Adrenal gland (tissue), 12 donors: ENCODE measurements around the gene GPNMB. TPM values are rescaled to one million over a fixed set of nuclear protein-coding genes. Genes with fewer than 3 reads are reported as not detected.

Experiments used
- DNase-seq, 7 donors: peaks; one replicate each; pipeline ENCODE4 v3.0.0-alpha.2; 2019 to 2020
- H3K27ac ChIP-seq, 5 donors: fragments of 200-600 bp; sonication (generic) in 4 of 5; 1 replicate in 3 of 5; 2 replicates in 2 of 5; pipeline versions ENCODE4 v1.5.1 to v1.8.0; 2016 to 2020; ENCODE audit warnings: mild to moderate bottlenecking in 1 of 5
- H3K27me3 ChIP-seq: fragments of 200-600 bp; 2 replicates; pipeline ENCODE4 v1.8.0; 2021
- H3K36me3 ChIP-seq, 2 donors: fragments of 200-600 bp; replicated peaks in 1 of 2; 1 replicate in 1 of 2; 2 replicates in 1 of 2; pipeline versions ENCODE4 v1.5.1 to v1.8.0; 2018 to 2022
- H3K4me1 ChIP-seq, 2 donors: fragments of 200-600 bp; replicated peaks in 1 of 2; 1 replicate in 1 of 2; 2 replicates in 1 of 2; pipeline versions ENCODE4 v1.5.1 to v1.8.0; 2018 to 2021
- H3K4me3 ChIP-seq, 4 donors: fragments of 200-600 bp; sonication (generic) in 3 of 4; one replicate each; pipeline ENCODE4 v1.5.1; 2016 to 2018
- H3K9me3 ChIP-seq, 3 donors: fragments of 200-600 bp; sonication (generic) in 1 of 3; replicated peaks in 1 of 3; 1 replicate in 2 of 3; 2 replicates in 1 of 3; pipeline versions ENCODE4 v1.5.1 to v1.8.0; 2016 to 2021
- POLR2A ChIP-seq, 2 donors: fragments of 450-650 bp; IDR thresholded peaks; one replicate each; pipeline ENCODE4 v1.6.1; 2017; ENCODE audit warnings: antibody characterized with exemption in 2 of 2, mild to moderate bottlenecking in 2 of 2, moderate library complexity in 1 of 2
- WGBS, 4 donors: extraction: QIAGEN DNeasy Blood & Tissue Kit in 2 of 4; methylation state at CpG; one replicate each; pipeline versions ENCODE4 v1.1.5 to v1.1.7; 2013 to 2017; 5-methylcytosine and 5-hydroxymethylcytosine counted together
- intact Hi-C, 2 donors: fragments of 100-400 bp; cut with DNase I; formaldehyde crosslinking; loops; one replicate each; pipeline versions ENCODE4 v1.14.1 to v1.15.0; 2022 to 2023
- polyA plus RNA-seq, 3 donors: library from polyadenylated mRNA; stranded (reverse); fragments of 200-250 nt in 2 of 3; fragments of 350-450 nt in 1 of 3; fragmentation: Illumina TruSeq in 1 of 3; extraction: RNeasy Lipid Tissue Mini Kit (QIAGEN cat#74804) in 1 of 3; gene quantifications; one replicate each; pipeline ENCODE4 v1.2.3, GENCODE V29; 2013 to 2014
- total RNA-seq, 9 donors: library from RNA; depleted of rRNA in 4 of 9; stranded (reverse); fragments of >200 nt in 4 of 9; fragments of 120-200 nt in 1 of 9; fragmentation: NEBNext Ultra II Directional in 1 of 9; extraction: Animal tissue kit (Norgen Biotek cat#: 25700) in 1 of 9; gene quantifications; one replicate each; pipeline versions ENCODE4 v1.1.0 to v1.2.4, GENCODE V29; 2013 to 2023
- TF ChIP-seq, protein P1 (sequence below), 6 experiments: fragments of 450-650 bp in 4 of 6; fragments of 200-600 bp in 2 of 6; sonication (generic) in 1 of 6; IDR thresholded peaks; 1 replicate in 5 of 6; 2 replicates in 1 of 6; pipeline versions ENCODE4 v1.5.1 to v1.8.0; 2016 to 2021; ENCODE audit warnings: antibody characterized with exemption in 6 of 6, mild to moderate bottlenecking in 2 of 6, moderate library complexity in 1 of 6
- donor health status: healthy with polysubstance abuse.
- donor health status: Bipolar disorder and iron deficiency.
- donor health status: DM: yes; HTN: yes; CAD: no.
- donor health status: DM: no; HTN: no; CAD: no.
- donor health status: DM: no; HTN: no; CAD: no.
- donor health status: DM: yes; HTN: yes; CAD: no.

GPNMB gene
- total and polyA plus RNA-seq, 12 donors: 14.0 to 92.3 (median 35.1) TPM

DNA sequence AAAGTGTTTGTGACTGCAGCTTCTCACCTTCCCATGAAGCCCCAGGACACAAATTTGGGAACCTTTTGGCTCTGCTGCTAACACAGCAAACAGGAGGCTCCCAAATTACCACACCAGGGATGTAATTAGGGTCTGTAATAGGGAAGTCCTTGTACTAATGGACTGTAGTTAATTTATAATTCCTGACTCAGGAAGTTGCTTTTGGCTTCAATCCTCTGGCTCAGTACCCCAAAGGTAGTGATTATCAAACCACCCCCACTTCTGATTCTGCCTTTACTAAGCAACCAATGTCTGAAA is 48.8 kb downstream of the GPNMB start:
- TF ChIP-seq POLR2A (IDR thresholded peaks at IDR 0.05): no peak
- TF ChIP-seq, protein P1, sequence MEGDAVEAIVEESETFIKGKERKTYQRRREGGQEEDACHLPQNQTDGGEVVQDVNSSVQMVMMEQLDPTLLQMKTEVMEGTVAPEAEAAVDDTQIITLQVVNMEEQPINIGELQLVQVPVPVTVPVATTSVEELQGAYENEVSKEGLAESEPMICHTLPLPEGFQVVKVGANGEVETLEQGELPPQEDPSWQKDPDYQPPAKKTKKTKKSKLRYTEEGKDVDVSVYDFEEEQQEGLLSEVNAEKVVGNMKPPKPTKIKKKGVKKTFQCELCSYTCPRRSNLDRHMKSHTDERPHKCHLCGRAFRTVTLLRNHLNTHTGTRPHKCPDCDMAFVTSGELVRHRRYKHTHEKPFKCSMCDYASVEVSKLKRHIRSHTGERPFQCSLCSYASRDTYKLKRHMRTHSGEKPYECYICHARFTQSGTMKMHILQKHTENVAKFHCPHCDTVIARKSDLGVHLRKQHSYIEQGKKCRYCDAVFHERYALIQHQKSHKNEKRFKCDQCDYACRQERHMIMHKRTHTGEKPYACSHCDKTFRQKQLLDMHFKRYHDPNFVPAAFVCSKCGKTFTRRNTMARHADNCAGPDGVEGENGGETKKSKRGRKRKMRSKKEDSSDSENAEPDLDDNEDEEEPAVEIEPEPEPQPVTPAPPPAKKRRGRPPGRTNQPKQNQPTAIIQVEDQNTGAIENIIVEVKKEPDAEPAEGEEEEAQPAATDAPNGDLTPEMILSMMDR (IDR thresholded peaks at IDR 0.05): no peak
- no peaks in the 10 kb centered on the region for H3K9me3 ChIP-seq
- H3K4me3 ChIP-seq: no peak overlapping the region
- H3K36me3 ChIP-seq: no peaks in the 10 kb centered on the region
- intact Hi-C loops: no loop called here
- peaks cover 5 to 14% of the 10 kb centered on the region in 2 donors for H3K4me1 ChIP-seq
- no peaks in the 10 kb centered on the region for H3K27me3 ChIP-seq
- no peak for DNase-seq
- no peak overlapping the region for H3K27ac ChIP-seq

DNA sequence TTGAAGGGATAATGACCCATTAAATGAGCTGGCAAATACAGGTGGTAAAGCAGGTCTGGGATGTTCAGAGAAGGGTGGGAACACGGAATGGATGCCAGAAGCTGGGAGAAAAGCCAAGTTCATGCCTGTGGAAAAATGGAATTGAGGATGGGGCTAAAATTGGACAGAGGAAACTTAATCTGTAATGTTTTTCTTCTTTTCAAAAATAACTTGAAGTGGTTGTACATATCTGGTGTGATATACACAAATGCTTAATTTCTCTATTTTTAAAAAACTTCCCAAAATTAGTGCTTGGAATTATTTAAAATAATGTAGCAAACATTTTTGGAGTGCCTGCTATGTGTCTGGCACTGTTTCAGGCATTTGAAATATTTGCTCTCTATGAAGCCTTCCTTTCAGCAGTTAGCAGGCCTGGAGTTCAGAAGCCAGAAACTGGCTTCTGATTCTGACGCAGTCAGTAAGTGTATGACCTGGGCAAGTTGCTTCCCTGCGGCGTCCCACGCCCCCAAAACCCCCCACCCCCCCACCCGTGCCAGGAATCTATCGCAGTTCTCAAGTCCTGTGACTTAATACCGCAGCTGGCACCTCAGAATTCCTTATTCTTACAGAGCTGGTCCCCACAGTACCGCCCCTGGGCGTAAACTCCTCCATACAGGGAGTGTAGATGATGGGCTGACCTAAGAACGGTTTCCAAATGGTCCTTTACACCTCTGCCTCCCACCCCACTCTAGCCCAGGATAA is 51.7 kb downstream of the GPNMB start:
- intact Hi-C loops: no loop called here
- no peak for TF ChIP-seq POLR2A (IDR thresholded peaks at IDR 0.05)
- TF ChIP-seq, protein P1 (IDR thresholded peaks at IDR 0.05): no peak
- peak overlapping the region in 2 of 4 donors; percentile 67 to 88 for H3K4me3 ChIP-seq
- H3K27me3 ChIP-seq: no peaks in the 10 kb centered on the region
- peak overlapping the region in 4 of 5 donors; percentile 48 to 90 (median 67) for H3K27ac ChIP-seq
- no peaks in the 10 kb centered on the region for H3K9me3 ChIP-seq
- no peaks in the 10 kb centered on the region for H3K36me3 ChIP-seq
- DNase-seq: peak in 2 of 7 donors; percentile 18 to 57
- H3K4me1 ChIP-seq: peaks cover 7 to 36% of the 10 kb centered on the region in 2 donors
- 71 to 83% (median 78%) methylated on average over 11 of the region's 11 CpGs for WGBS, 4 donors

DNA sequence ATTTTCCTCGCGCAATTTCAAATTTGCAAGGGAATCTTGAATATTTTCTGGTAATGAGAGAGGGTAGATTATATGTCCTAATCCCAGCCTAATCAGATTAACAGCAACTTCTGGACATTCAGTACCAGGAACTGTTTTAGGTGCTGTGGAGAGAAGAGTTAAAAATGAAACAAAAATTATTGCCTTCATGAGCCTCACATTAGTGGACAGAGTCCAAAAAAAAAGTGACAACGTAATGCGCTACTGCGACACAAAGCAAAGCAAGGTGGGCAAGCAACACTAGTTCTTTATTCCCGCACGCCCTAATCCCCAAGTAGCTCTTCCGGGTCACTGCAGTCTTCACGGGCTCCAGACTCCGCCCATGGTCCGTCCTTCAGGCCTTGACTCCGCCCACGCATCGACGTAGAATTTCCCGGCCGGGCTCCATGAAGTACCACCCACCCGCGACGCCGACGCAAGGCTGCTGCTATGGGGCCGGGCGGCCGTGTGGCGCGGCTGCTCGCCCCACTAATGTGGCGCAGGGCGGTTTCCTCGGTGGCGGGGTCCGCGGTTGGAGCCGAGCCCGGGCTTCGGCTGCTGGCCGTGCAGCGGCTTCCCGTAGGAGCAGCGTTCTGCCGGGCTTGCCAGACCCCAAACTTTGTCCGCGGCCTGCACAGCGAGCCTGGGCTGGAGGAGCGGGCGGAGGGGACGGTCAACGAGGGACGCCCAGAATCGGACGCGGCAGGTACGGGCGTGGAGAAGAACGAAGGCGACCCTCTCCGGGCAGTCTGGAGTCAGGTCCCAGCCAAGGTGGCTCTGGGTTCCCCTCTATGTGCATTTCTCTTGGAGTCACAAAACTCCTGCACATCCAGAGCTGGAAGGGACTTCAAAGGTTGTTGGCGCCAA is 52.6 kb downstream of the GPNMB start, which contains the start of gene MALSU1:
Gene MALSU1 (plus strand): TSS at position 455 of the 885 bp plus-strand sequence. CDS start 14 bp downstream, at position 469.
- peak within 1 kb of the TSS; percentile 57 to 88 (median 73) for H3K4me3 ChIP-seq
- TF ChIP-seq, protein P1 (IDR thresholded peaks at IDR 0.05): no peak
- TF ChIP-seq POLR2A (IDR thresholded peaks at IDR 0.05): peak; percentile 86 to 87
- intact Hi-C loops: no loop called here
- H3K36me3 ChIP-seq: no peaks in the 10 kb centered on the region
- peak within 1 kb of the TSS in 4 of 5 donors; percentile 64 to 90 (median 68) for H3K27ac ChIP-seq
- no peaks in the 10 kb centered on the region for H3K9me3 ChIP-seq
- H3K4me1 ChIP-seq: peaks cover 7 to 36% of the 10 kb centered on the region in 2 donors
- WGBS, 4 donors: 1 to 4% (median 2%) methylated on average over 17 to 59 of the region's 59 CpGs
- H3K27me3 ChIP-seq: no peaks in the 10 kb centered on the region
- peak; percentile 94 to 99 (median 98) for DNase-seq

DNA sequence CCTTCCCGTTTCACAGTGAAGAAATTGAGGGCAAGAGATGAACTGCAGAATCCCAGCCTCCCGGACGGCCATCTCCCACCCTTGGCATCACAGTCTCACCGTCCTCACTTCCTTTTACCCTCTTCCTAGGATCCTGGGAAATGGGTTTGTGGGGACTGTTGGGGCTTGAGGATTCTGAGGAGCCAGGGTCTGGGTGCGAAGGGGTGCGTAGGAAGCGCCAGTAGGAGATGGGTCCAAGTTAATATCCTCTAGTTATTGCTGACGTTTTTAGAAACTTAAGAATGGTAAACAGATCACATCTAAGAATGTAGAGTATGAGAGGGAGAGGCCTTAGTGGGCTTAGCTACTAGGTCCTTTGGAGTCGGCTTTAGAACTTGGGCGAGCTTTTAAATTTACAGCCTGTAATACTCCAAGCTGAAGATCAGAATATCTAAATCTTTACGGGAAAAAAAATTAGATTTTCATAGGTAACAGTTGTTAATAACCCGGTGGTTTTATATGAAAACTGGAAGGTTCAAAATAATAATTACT is 53.3 kb downstream of the GPNMB start:
- peaks cover 7 to 36% of the 10 kb centered on the region in 2 donors for H3K4me1 ChIP-seq
- WGBS, 4 donors: 8 to 15% (median 11%) methylated on average over 12 of the region's 12 CpGs
- no peaks in the 10 kb centered on the region for H3K27me3 ChIP-seq
- H3K27ac ChIP-seq: peak overlapping the region in 3 of 5 donors; percentile 64 to 90 (median 70)
- H3K4me3 ChIP-seq: peak overlapping the region; percentile 57 to 88 (median 73)
- TF ChIP-seq, protein P1 (IDR thresholded peaks at IDR 0.05): no peak
- TF ChIP-seq POLR2A (IDR thresholded peaks at IDR 0.05): no peak
- no peaks in the 10 kb centered on the region for H3K36me3 ChIP-seq
- intact Hi-C loops: no loop called here
- DNase-seq: no peak
- H3K9me3 ChIP-seq: no peaks in the 10 kb centered on the region
